ENCODE measurements around the gene PPP1R1C.

The PPP1R1C gene

DNA sequence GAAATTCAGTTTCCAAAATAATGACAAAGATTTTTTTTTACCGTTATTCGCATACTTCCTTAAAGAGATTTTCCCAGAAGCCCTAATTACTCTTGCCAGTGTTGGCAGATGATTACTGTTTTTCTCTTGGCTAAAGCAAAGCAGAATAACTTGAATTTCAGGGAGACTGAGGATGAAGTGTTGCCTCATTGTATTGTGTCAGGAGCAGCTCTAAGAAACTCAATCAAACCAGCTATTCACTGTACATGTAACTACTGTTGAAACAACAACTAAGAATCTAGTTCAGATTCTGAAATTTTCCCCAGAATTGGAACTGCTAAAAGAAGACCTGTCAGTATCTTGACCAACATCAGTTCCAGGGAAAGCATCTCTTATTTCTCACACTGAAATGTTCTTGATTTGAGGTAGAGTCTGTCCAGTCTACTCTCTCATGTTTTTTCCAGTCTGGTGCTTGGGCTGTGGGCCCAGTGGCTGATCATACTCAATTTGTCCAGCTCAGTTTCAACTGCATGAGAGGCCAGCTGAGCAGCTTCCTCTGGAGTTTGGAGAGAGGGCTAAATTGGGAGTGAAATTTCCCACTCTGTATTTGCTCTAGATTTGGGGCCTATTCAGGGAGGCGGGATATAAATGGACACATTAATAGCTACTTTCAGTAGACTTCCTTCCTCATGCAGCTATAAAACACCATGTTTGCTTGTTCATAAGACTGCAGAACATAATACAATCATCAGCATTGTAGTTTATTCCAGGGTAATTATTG, 78.5 kb downstream of the PPP1R1C start:
- DNase-seq (ENCODE audit: low read depth) = no peak

DNA sequence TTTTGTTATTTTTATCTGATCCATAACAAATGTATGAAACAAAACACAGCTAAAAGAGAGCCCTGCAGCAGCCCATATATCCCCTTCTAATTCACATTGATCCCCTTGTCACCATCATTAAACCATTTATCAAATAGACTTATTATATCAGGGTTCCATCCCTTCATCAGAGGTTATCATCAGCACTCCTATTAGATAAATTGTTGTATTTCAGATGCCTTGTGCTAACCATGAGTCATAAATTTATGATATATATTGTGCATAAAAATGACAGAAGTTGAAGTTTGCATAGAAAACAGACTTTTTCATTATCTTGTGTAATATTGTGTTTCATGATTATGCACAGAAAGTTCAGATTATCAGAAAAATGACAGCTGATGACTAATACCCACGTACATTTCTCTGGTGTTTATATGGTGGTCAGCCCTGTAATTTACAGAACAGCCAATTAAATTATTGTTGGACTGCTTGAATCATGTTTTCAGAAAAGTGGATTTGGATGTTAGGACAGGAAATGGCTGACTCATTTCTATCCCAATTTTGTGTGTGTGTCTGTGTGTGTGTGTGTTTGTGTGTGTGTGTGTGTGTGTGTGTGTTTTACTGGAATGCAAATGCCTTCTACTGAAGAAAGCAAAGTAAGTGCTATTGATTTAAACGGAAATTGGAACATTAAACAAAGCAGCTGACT, 80.9 kb downstream of the PPP1R1C start:
- no peak for DNase-seq (ENCODE audit: low read depth)

GRCh38 chr2:182067393-182067792, 81.7 kb downstream of the PPP1R1C start:
- no peak for DNase-seq (ENCODE audit: low read depth)

- DNase-seq (ENCODE audit: low read depth) = no peak
Measured at GRCh38 chr2:182068811-182069210, 83.2 kb downstream of the PPP1R1C start.

GRCh38 chr2:182069416-182069815, 83.8 kb downstream of the PPP1R1C start:
- no peak for DNase-seq (ENCODE audit: low read depth)

- no peak for DNase-seq (ENCODE audit: low read depth)
Measured at GRCh38 chr2:182069908-182070307, 84.3 kb downstream of the PPP1R1C start.

- DNase-seq (ENCODE audit: low read depth) = no peak
Measured at GRCh38 chr2:182070736-182071135, 85.1 kb downstream of the PPP1R1C start.

- no peak for DNase-seq (ENCODE audit: low read depth)
Measured at GRCh38 chr2:182072861-182073260, 87.2 kb downstream of the PPP1R1C start.

- DNase-seq (ENCODE audit: low read depth) = no peak
Measured at GRCh38 chr2:182073613-182074012, 88.0 kb downstream of the PPP1R1C start.

GRCh38 chr2:182077023-182077422, 91.4 kb downstream of the PPP1R1C start:
- no peak for DNase-seq (ENCODE audit: low read depth)

GRCh38 chr2:182077448-182078142, 91.9 kb downstream of the PPP1R1C start:
- no peak for DNase-seq (ENCODE audit: low read depth)

- DNase-seq (ENCODE audit: low read depth) = no peak
Measured at GRCh38 chr2:182078988-182079602, 93.4 kb downstream of the PPP1R1C start.

GRCh38 chr2:182080493-182080892, 94.8 kb downstream of the PPP1R1C start:
- DNase-seq (ENCODE audit: low read depth) = no peak

- no peak for DNase-seq (ENCODE audit: low read depth)
Measured at GRCh38 chr2:182081602-182082260, 96.1 kb downstream of the PPP1R1C start.

- DNase-seq (ENCODE audit: low read depth) = no peak
Measured at GRCh38 chr2:182088681-182089320, 103.1 kb downstream of the PPP1R1C start.

GRCh38 chr2:182090486-182090885, 104.8 kb downstream of the PPP1R1C start:
- DNase-seq (ENCODE audit: low read depth) = no peak

DNA sequence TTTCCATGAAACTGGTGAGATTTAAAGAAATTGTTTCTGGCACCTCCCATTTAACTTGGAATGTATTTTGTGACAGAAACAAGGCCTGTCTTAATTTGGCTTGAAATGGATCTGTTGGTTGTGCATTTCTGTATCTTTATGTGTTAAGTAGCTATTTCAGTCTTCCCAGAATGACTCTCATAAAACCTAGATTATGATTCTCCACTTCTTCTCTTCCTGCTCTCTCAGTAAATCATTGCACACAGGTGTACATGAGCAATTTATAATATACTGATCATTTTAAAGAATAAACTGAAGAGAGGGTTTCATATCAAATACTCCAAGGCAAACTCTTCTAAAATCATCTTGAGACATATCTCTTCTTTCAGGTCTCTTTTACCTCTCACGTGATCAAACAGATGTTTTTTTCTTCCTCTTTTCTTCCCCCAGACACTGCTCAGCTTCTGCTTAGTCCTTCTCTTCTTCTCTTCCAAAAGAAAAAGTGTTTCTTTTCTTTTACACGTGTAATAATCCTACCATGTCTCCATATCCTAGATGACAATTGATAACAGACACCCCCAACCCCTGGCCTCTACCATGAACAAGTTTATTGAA, 112.0 kb downstream of the PPP1R1C start:
- DNase-seq (ENCODE audit: low read depth) = no peak

- no peak for DNase-seq (ENCODE audit: low read depth)
Measured at GRCh38 chr2:182098648-182099047, 113.0 kb downstream of the PPP1R1C start.

- no peak for DNase-seq (ENCODE audit: low read depth)
Measured at GRCh38 chr2:182101263-182101662, 115.6 kb downstream of the PPP1R1C start.

- DNase-seq (ENCODE audit: low read depth) = no peak
Measured at GRCh38 chr2:182103526-182103925, 117.9 kb downstream of the PPP1R1C start.

DNA sequence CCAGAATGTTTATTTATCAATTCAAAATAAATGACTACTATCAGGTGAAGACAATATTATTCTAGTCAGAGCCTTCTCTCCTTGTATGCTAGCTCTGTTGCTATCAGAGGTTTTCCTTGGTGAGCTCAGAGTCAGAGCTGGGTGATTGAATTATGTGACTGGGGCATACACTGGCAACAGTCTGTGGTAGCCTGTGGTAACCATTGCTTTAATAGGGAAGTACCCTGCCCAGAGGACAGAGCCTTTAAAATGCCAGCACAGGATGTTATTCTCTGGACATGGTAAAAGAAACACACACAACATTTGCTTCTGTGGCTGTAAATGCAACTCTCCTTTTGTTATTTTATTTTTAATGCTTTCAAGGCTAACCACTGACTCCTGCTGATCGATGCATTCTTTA, 124.7 kb downstream of the PPP1R1C start:
- no peak for DNase-seq (ENCODE audit: low read depth)

Measured in T follicular helper cell (primary cell).